Mesendoderm (in vitro differentiated cells): ENCODE measurements around the gene MAB21L2. TPM values are rescaled to one million over a fixed set of nuclear protein-coding genes. Genes with fewer than 3 reads are reported as not detected.
"Not testable (repeated sequence)": the region's sequence is repeated elsewhere in the genome, so short reads cannot be mapped to it uniquely, and the experiment has no call there.

Experiments used
- DNase-seq: peaks from one replicate; pipeline ENCODE4 v3.0.0; 2013
- H2AK5ac ChIP-seq: 2 replicates; pipeline ENCODE4 v1.6.1; 2013; ENCODE audit warnings: low read length, inconsistent platforms
- H2BK120ac ChIP-seq: 2 replicates; pipeline ENCODE4 v1.6.1; 2013; ENCODE audit warnings: low read depth, mild to moderate bottlenecking, low read length, moderate library complexity, mixed read lengths
- H2BK15ac ChIP-seq: replicated peaks from 2 replicates; pipeline ENCODE4 v1.6.1; 2013; ENCODE audit warnings: low read depth, mild to moderate bottlenecking, moderate library complexity
- H2BK5ac ChIP-seq: 2 replicates; pipeline ENCODE4 v1.6.1; 2013; ENCODE audit warnings: low read length, inconsistent platforms
- H3K18ac ChIP-seq: 2 replicates; pipeline ENCODE4 v1.6.1; 2013; ENCODE audit warnings: mild to moderate bottlenecking, low read length, mixed read lengths
- H3K23ac ChIP-seq: one replicate; pipeline ENCODE4 v1.6.1; 2013; ENCODE audit warnings: low read length
- H3K27ac ChIP-seq: 2 replicates; pipeline ENCODE4 v1.5.1; 2013; ENCODE audit warnings: low read depth, mild to moderate bottlenecking, inconsistent platforms, low read length, moderate library complexity
- H3K27me3 ChIP-seq: 2 replicates; pipeline ENCODE4 v1.6.1; 2013; ENCODE audit warnings: low read length, control low read depth, mild to moderate bottlenecking, inconsistent platforms; ENCODE audit not compliant: insufficient read depth, poor library complexity
- H3K36me3 ChIP-seq: 2 replicates; pipeline ENCODE4 v1.6.1; 2013; ENCODE audit warnings: low read length, inconsistent platforms; ENCODE audit not compliant: control insufficient read depth, insufficient read depth
- H3K4ac ChIP-seq: one replicate; pipeline ENCODE4 v1.6.1; 2013; ENCODE audit warnings: low read depth, mild to moderate bottlenecking, low read length, moderate library complexity
- H3K4me1 ChIP-seq: 2 replicates; pipeline ENCODE4 v1.6.1; 2013; ENCODE audit warnings: low read depth, low read length, inconsistent platforms; ENCODE audit not compliant: control insufficient read depth
- H3K4me2 ChIP-seq: 2 replicates; pipeline ENCODE4 v1.6.1; 2013; ENCODE audit warnings: low read length
- H3K4me3 ChIP-seq: 2 replicates; pipeline ENCODE4 v1.5.1; 2013; ENCODE audit warnings: mild to moderate bottlenecking, low read length
- H3K56ac ChIP-seq: one replicate; pipeline ENCODE4 v1.6.1; 2013; ENCODE audit warnings: low read length
- H3K79me1 ChIP-seq: 2 replicates; pipeline ENCODE4 v1.6.1; 2013; ENCODE audit warnings: low read length, inconsistent platforms
- H3K79me2 ChIP-seq: 2 replicates; pipeline ENCODE4 v1.6.1; 2013; ENCODE audit warnings: mild to moderate bottlenecking, low read length; ENCODE audit not compliant: control insufficient read depth, insufficient read depth
- H3K9ac ChIP-seq: 2 replicates; pipeline ENCODE4 v1.6.1; 2013; ENCODE audit warnings: low read length, inconsistent platforms
- H4K5ac ChIP-seq: one replicate; pipeline ENCODE4 v1.6.1; 2013; ENCODE audit warnings: low read length
- H4K8ac ChIP-seq: one replicate; pipeline ENCODE4 v1.6.1; 2013; ENCODE audit warnings: low read depth, mild to moderate bottlenecking, control low read depth, low read length, moderate library complexity
- WGBS: extraction: QIAGEN DNeasy Blood & Tissue Kit; methylation state at CpG from one replicate; pipeline ENCODE4 v1.1.7; 2013; ENCODE audit warnings: low lambda C conversion rate, missing lambda C conversion rate; ENCODE audit not compliant: insufficient coverage; ENCODE audit errors: extremely low coverage; 5-methylcytosine and 5-hydroxymethylcytosine counted together
- polyA plus RNA-seq, 2 experiments: library from polyadenylated mRNA; stranded (reverse); fragments of 200-250 nt; gene quantifications; one replicate each; pipeline ENCODE4 v1.2.3, GENCODE V29; 2013

MAB21L2 gene
- polyA plus RNA-seq (2013, experiment 1 of 2): 0.06 TPM
- polyA plus RNA-seq (2013, experiment 2 of 2): 0.06 TPM

- peak within 1 kb of the TSS; percentile 59 for H3K9ac ChIP-seq
- no peak within 1 kb of the TSS for H2BK5ac ChIP-seq
- no peak within 1 kb of the TSS for H2BK120ac ChIP-seq
- H3K79me1 ChIP-seq: no peaks in the 10 kb centered on the region
- peaks cover 4% of the 10 kb centered on the region for H3K27me3 ChIP-seq
- H3K23ac ChIP-seq: no peak within 1 kb of the TSS
- no peak within 1 kb of the TSS for H4K8ac ChIP-seq
- H3K36me3 ChIP-seq: no peaks in the 10 kb centered on the region
- no peak within 1 kb of the TSS for H2AK5ac ChIP-seq
- peak within 1 kb of the TSS; percentile 42 for H3K4me3 ChIP-seq
- H3K4me1 ChIP-seq: peaks cover 7% of the 10 kb centered on the region
- H3K27ac ChIP-seq: no peak within 1 kb of the TSS
- no peaks in the 10 kb centered on the region for H3K79me2 ChIP-seq
- no peak within 1 kb of the TSS for H3K4ac ChIP-seq
- no peak within 1 kb of the TSS for H3K18ac ChIP-seq
- no CpG with 5 or more reads among the region's 27 CpGs for WGBS
- peak within 1 kb of the TSS; percentile 78 for H3K56ac ChIP-seq
- no peak within 1 kb of the TSS for H2BK15ac ChIP-seq
- peak; percentile 51 for DNase-seq
- peak within 1 kb of the TSS; percentile 99 for H3K4me2 ChIP-seq
- no peak within 1 kb of the TSS for H4K5ac ChIP-seq
Measured at GRCh38 chr4:150582146-150582872, at the start of gene MAB21L2. MAB21L2 (plus strand) TSS chr4:150582151; CDS start chr4:150583030, 879 bp downstream.

- no peak overlapping the region for H3K18ac ChIP-seq
- no peaks in the 10 kb centered on the region for H3K27me3 ChIP-seq
- no peak overlapping the region for H3K9ac ChIP-seq
- no peak overlapping the region for H2BK120ac ChIP-seq
- no peak overlapping the region for H3K4me2 ChIP-seq
- no peak overlapping the region for H3K56ac ChIP-seq
- no peaks in the 10 kb centered on the region for H3K4me1 ChIP-seq
- no peak overlapping the region for H3K23ac ChIP-seq
- no peaks in the 10 kb centered on the region for H3K79me1 ChIP-seq
- H3K4me3 ChIP-seq: no peak overlapping the region
- H3K27ac ChIP-seq: no peak overlapping the region
- no CpG with 5 or more reads among the region's 3 CpGs for WGBS
- no peaks in the 10 kb centered on the region for H3K36me3 ChIP-seq
- no peak for DNase-seq
- no peak overlapping the region for H3K4ac ChIP-seq
- no peaks in the 10 kb centered on the region for H3K79me2 ChIP-seq
- H2BK5ac ChIP-seq: no peak overlapping the region
- H2AK5ac ChIP-seq: no peak overlapping the region
- H2BK15ac ChIP-seq: no peak overlapping the region
- H4K8ac ChIP-seq: no peak overlapping the region
- no peak overlapping the region for H4K5ac ChIP-seq
Measured at GRCh38 chr4:150533673-150534072, 48.3 kb upstream of the MAB21L2 start.

DNA sequence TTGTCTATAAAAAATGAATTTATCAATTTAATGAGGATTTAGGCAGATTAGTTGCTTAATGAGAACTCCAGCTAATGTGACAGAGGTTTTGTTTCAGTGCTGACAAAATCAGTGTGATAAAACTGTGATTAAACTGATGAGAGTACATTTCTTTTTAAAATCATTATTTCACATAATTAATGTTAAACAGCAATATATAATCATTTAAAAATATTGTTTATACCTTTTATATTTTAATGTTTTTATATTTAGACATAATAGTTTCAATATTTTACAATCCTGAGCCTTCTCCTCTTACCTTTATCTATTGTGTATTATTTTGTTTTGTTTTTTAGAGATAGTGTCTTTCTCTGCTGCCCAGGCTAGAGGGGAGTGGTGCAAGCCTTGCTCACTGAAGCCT is 47.1 kb upstream of the MAB21L2 start:
- H3K9ac ChIP-seq: no peak overlapping the region

DNA sequence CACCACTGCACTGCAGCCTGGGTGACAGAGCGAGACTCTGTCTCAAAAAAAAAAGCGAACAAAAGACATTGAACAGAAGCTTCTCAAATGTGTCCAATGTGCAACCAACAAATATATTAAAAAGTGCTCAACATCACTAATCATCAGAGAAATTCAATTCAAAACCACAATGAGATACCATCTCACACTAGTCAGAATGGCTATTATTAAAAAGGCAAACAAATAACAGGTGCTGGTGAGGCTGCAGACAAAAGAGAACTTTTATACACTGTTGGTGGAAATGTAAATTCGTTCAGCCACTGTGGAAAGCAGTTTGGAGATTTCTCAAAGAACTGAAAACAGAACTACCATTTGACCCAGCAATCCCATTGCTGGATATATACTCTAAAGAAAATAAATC is 44.0 kb upstream of the MAB21L2 start:
- H3K9ac ChIP-seq, H4K8ac ChIP-seq, H3K18ac ChIP-seq, H3K79me1 ChIP-seq, H3K4me3 ChIP-seq, H4K5ac ChIP-seq, H3K79me2 ChIP-seq, H3K4me1 ChIP-seq, DNase-seq, H2BK120ac ChIP-seq, H3K56ac ChIP-seq, H3K36me3 ChIP-seq, H2AK5ac ChIP-seq, H2BK15ac ChIP-seq, H3K4ac ChIP-seq, H3K23ac ChIP-seq, H3K27ac ChIP-seq, H2BK5ac ChIP-seq, H3K4me2 ChIP-seq, H3K27me3 ChIP-seq: not testable (repeated sequence)
- no CpG with 5 or more reads among the region's 3 CpGs for WGBS

More for the DNA sequence above, 47.1 kb upstream of the MAB21L2 start:
- no peak overlapping the region for H2BK5ac ChIP-seq
- no peak for DNase-seq
- H3K56ac ChIP-seq: no peak overlapping the region
- no peaks in the 10 kb centered on the region for H3K79me2 ChIP-seq
- no peak overlapping the region for H3K23ac ChIP-seq
- no peak overlapping the region for H2BK15ac ChIP-seq
- no peak overlapping the region for H2AK5ac ChIP-seq
- no peak overlapping the region for H4K8ac ChIP-seq
- no peak overlapping the region for H4K5ac ChIP-seq
- H3K18ac ChIP-seq: no peak overlapping the region
- no peaks in the 10 kb centered on the region for H3K4me1 ChIP-seq
- H3K4ac ChIP-seq: no peak overlapping the region
- no peak overlapping the region for H3K27ac ChIP-seq
- H3K79me1 ChIP-seq: no peaks in the 10 kb centered on the region
- no peak overlapping the region for H3K4me3 ChIP-seq
- H3K4me2 ChIP-seq: no peak overlapping the region
- H2BK120ac ChIP-seq: no peak overlapping the region
- no peaks in the 10 kb centered on the region for H3K27me3 ChIP-seq
- no peaks in the 10 kb centered on the region for H3K36me3 ChIP-seq

DNA sequence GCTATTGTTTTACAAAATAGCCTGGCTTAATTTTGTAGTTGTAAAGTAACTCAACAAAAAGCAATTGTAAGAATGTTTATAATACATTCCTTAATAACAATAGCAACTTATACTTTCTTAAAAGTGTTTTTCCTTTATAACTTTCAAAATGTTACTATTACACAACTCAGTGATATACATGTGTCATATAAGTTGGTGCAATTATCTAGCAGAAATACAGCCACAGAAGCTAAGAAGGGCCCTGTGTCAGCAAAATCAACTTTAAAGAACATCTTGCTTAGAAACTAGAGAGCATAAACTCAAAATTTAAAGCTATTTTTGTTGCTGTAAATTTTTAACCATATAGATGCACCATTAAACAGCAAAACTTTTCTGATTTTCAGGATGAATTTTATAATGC is 41.4 kb upstream of the MAB21L2 start:
- Histone ChIP-seq H3K79me2 (no peaks in the 10 kb centered on the region), H2BK120ac (no peak overlapping the region), H3K27me3 (no peaks in the 10 kb centered on the region), H3K27ac (no peak overlapping the region), H3K23ac (no peak overlapping the region), H3K36me3 (no peaks in the 10 kb centered on the region), H3K9ac (no peak overlapping the region), H3K56ac (no peak overlapping the region), H3K4ac (no peak overlapping the region), H4K5ac (no peak overlapping the region), H3K4me2 (no peak overlapping the region), H2BK15ac (no peak overlapping the region), H3K18ac (no peak overlapping the region), H2AK5ac (no peak overlapping the region), H3K79me1 (no peaks in the 10 kb centered on the region), H3K4me1 (no peaks in the 10 kb centered on the region), H4K8ac (no peak overlapping the region), H3K4me3 (no peak overlapping the region), H2BK5ac (no peak overlapping the region)
- no peak for DNase-seq

GRCh38 chr4:150540959-150541360 is 41.0 kb upstream of the MAB21L2 start:
- H3K56ac ChIP-seq: no peak overlapping the region
- no peaks in the 10 kb centered on the region for H3K79me2 ChIP-seq
- no peak overlapping the region for H3K4ac ChIP-seq
- H3K36me3 ChIP-seq: no peaks in the 10 kb centered on the region
- no peak overlapping the region for H2BK15ac ChIP-seq
- no peak overlapping the region for H4K5ac ChIP-seq
- H2BK5ac ChIP-seq: no peak overlapping the region
- H3K27ac ChIP-seq: no peak overlapping the region
- H2AK5ac ChIP-seq: no peak overlapping the region
- H3K79me1 ChIP-seq: no peaks in the 10 kb centered on the region
- H3K18ac ChIP-seq: no peak overlapping the region
- no peak overlapping the region for H3K4me3 ChIP-seq
- peak; percentile 3 for DNase-seq
- H3K4me1 ChIP-seq: no peaks in the 10 kb centered on the region
- H3K27me3 ChIP-seq: no peaks in the 10 kb centered on the region
- no peak overlapping the region for H3K9ac ChIP-seq
- no peak overlapping the region for H4K8ac ChIP-seq
- WGBS: no CpG with 5 or more reads among the region's 3 CpGs
- no peak overlapping the region for H3K23ac ChIP-seq
- H2BK120ac ChIP-seq: no peak overlapping the region
- H3K4me2 ChIP-seq: no peak overlapping the region
